ENCODE measurements around the gene MYO5B. TPM values are rescaled to one million over a fixed set of nuclear protein-coding genes. Genes with fewer than 3 reads are reported as not detected.
A peak's percentile ranks its signal among the peaks of the same experiment; 100 is the strongest.

The MYO5B gene
- total and polyA plus RNA-seq, 4 donors = 5.4 to 23.4 (median 11.4) TPM

GRCh38 chr18:50000227-50000626, 194.7 kb downstream of the MYO5B start:
- Histone ChIP-seq H3K27me3 (ENCODE audit: control insufficient read depth in 4 of 4, insufficient read depth in 4 of 4, low read length in 3 of 4) (no peaks in the 10 kb centered on the region), H3K9me3 (ENCODE audit: control insufficient read depth in 4 of 4, low read length in 3 of 4) (no peaks in the 10 kb centered on the region), H3K4me3 (ENCODE audit: low read depth in 1 of 3, low read length in 3 of 3) (no peak overlapping the region), H3K4me1 (ENCODE audit: control insufficient read depth in 4 of 4, insufficient read depth in 4 of 4, low read length in 3 of 4) (no peaks in the 10 kb centered on the region), H3K27ac (ENCODE audit: low read depth in 1 of 2, low read length in 2 of 2) (no peak overlapping the region), H3K36me3 (ENCODE audit: control insufficient read depth in 4 of 4, insufficient read depth in 3 of 4, low read depth in 1 of 4, low read length in 3 of 4) (no peaks in the 10 kb centered on the region), H3K9ac (ENCODE audit: low read depth in 1 of 2, low read length in 2 of 2) (no peak overlapping the region)
- TF ChIP-seq HNF4A (conservative IDR thresholded peaks at IDR 0.05) (no peak), ATF3 (IDR thresholded peaks at IDR 0.05) (no peak), TAF1 (conservative IDR thresholded peaks at IDR 0.05) (no peak), SP1 (IDR thresholded peaks at IDR 0.05) (no peak), CTCF (IDR thresholded peaks at IDR 0.05; ENCODE audit: low read depth, low read length, missing input control) (no peak), GABPA (IDR thresholded peaks at IDR 0.05 in 1 of 2, conservative IDR thresholded peaks at IDR 0.05 in 1 of 2) (no peak), RXRA (IDR thresholded peaks at IDR 0.05) (no peak), FOXA1 (IDR thresholded peaks at IDR 0.05) (no peak), RAD21 (IDR thresholded peaks at IDR 0.05) (no peak), ZBTB33 (IDR thresholded peaks at IDR 0.05) (no peak)
- no peak for DNase-seq (ENCODE audit: low spot score)
- WGBS = 94% methylated on average over 5 of the region's 5 CpGs

- no peaks in the 10 kb centered on the region for H3K9me3 ChIP-seq (ENCODE audit: control insufficient read depth in 4 of 4, low read length in 3 of 4)
- no peak overlapping the region for H3K27ac ChIP-seq (ENCODE audit: low read depth in 1 of 2, low read length in 2 of 2)
- no peaks in the 10 kb centered on the region for H3K27me3 ChIP-seq (ENCODE audit: control insufficient read depth in 4 of 4, insufficient read depth in 4 of 4, low read length in 3 of 4)
- peaks cover under 1 to 7% (median 4%) of the 10 kb centered on the region in 4 donors for H3K4me1 ChIP-seq (ENCODE audit: control insufficient read depth in 4 of 4, insufficient read depth in 4 of 4, low read length in 3 of 4)
- TF ChIP-seq HNF4G (IDR thresholded peaks at IDR 0.05) (no peak), JUND (IDR thresholded peaks at IDR 0.05) (no peak), MAX (IDR thresholded peaks at IDR 0.05) (no peak), HNF4A (conservative IDR thresholded peaks at IDR 0.05) (peak; percentile 53 to 79)
- no peak for DNase-seq (ENCODE audit: low spot score)
- 56% methylated on average over 6 of the region's 6 CpGs for WGBS
- no peaks in the 10 kb centered on the region for H3K36me3 ChIP-seq (ENCODE audit: control insufficient read depth in 4 of 4, insufficient read depth in 3 of 4, low read depth in 1 of 4, low read length in 3 of 4)
- H3K9ac ChIP-seq (ENCODE audit: low read depth in 1 of 2, low read length in 2 of 2) = no peak overlapping the region
- no peak overlapping the region for H3K4me3 ChIP-seq (ENCODE audit: low read depth in 1 of 3, low read length in 3 of 3)
Measured at GRCh38 chr18:49999128-49999527, 195.8 kb downstream of the MYO5B start.

GRCh38 chr18:49997558-49997957, 197.4 kb downstream of the MYO5B start:
- no peaks in the 10 kb centered on the region for H3K9me3 ChIP-seq (ENCODE audit: control insufficient read depth in 4 of 4, low read length in 3 of 4)
- H3K36me3 ChIP-seq (ENCODE audit: control insufficient read depth in 4 of 4, insufficient read depth in 3 of 4, low read depth in 1 of 4, low read length in 3 of 4) = no peaks in the 10 kb centered on the region
- WGBS = 86% methylated on average over 6 of the region's 6 CpGs
- no peak overlapping the region for H3K4me3 ChIP-seq (ENCODE audit: low read depth in 1 of 3, low read length in 3 of 3)
- H3K9ac ChIP-seq (ENCODE audit: low read depth in 1 of 2, low read length in 2 of 2) = no peak overlapping the region
- no peak for DNase-seq (ENCODE audit: low spot score)
- no peaks in the 10 kb centered on the region for H3K27me3 ChIP-seq (ENCODE audit: control insufficient read depth in 4 of 4, insufficient read depth in 4 of 4, low read length in 3 of 4)
- H3K4me1 ChIP-seq (ENCODE audit: control insufficient read depth in 4 of 4, insufficient read depth in 4 of 4, low read length in 3 of 4) = peaks cover 5 to 17% (median 12%) of the 10 kb centered on the region in 4 donors
- no peak overlapping the region for H3K27ac ChIP-seq (ENCODE audit: low read depth in 1 of 2, low read length in 2 of 2)
- TF ChIP-seq FOXA2 (IDR thresholded peaks at IDR 0.05) (no peak), NR2F2 (IDR thresholded peaks at IDR 0.05) (no peak), EGR1 (IDR thresholded peaks at IDR 0.05; ENCODE audit: low read depth in 2 of 2) (no peak), HNF4G (IDR thresholded peaks at IDR 0.05) (no peak), GABPA (IDR thresholded peaks at IDR 0.05 in 1 of 2, conservative IDR thresholded peaks at IDR 0.05 in 1 of 2) (no peak), SP1 (IDR thresholded peaks at IDR 0.05) (no peak), MAX (IDR thresholded peaks at IDR 0.05) (no peak), RAD21 (IDR thresholded peaks at IDR 0.05) (no peak), HNF4A (conservative IDR thresholded peaks at IDR 0.05) (no peak), YY1 (IDR thresholded peaks at IDR 0.05) (no peak), ZBTB33 (IDR thresholded peaks at IDR 0.05) (no peak), ATF3 (IDR thresholded peaks at IDR 0.05) (no peak), FOXA1 (IDR thresholded peaks at IDR 0.05) (no peak)

All from liver (tissue), 9 donors.